Esophagus muscularis mucosa (tissue), 4 donors: ENCODE measurements around the gene CTIF. TPM values are rescaled to one million over a fixed set of nuclear protein-coding genes. Genes with fewer than 3 reads are reported as not detected.

ENCODE experiments used
- DNase-seq: peaks from one replicate; pipeline ENCODE4 v3.0.0-alpha.2; 2017; ENCODE audit errors: extremely low spot score
- H3K27ac ChIP-seq, 4 donors: fragments of 200-600 bp; sonication (generic); replicated peaks in 1 of 4; 1 replicate in 3 of 4; 2 replicates in 1 of 4; pipeline ENCODE4 v1.5.1; 2016 to 2019; ENCODE audit warnings: mild to moderate bottlenecking in 1 of 4
- H3K27me3 ChIP-seq, 4 donors: fragments of 200-600 bp; sonication (generic); one replicate each; pipeline versions ENCODE4 v1.5.1 to v1.6.0; 2016 to 2019
- H3K36me3 ChIP-seq, 4 donors: fragments of 200-600 bp; sonication (generic); one replicate each; pipeline ENCODE4 v1.5.1; 2016 to 2019
- H3K4me1 ChIP-seq, 4 donors: fragments of 200-600 bp; sonication (generic); one replicate each; pipeline ENCODE4 v1.5.1; 2016 to 2019
- H3K4me3 ChIP-seq, 4 donors: fragments of 200-600 bp; sonication (generic); 1 replicate in 2 of 4; 2 replicates in 2 of 4; pipeline ENCODE4 v1.5.1; 2016 to 2019; ENCODE audit warnings: mild to moderate bottlenecking in 4 of 4, moderate library complexity in 1 of 4
- H3K9me3 ChIP-seq, 4 donors: fragments of 200-600 bp; sonication (generic); 1 replicate in 3 of 4; 2 replicates in 1 of 4; pipeline ENCODE4 v1.5.1; 2016 to 2019
- EP300 ChIP-seq: sonication (generic); formaldehyde crosslinking; IDR thresholded peaks from one replicate; pipeline ENCODE4 v1.6.1; 2017; ENCODE audit warnings: antibody characterized with exemption
- POLR2A ChIP-seq: fragments of 450-650 bp; IDR thresholded peaks from one replicate; pipeline ENCODE4 v1.6.1; 2017; ENCODE audit warnings: antibody characterized with exemption, moderate library complexity, mild to moderate bottlenecking, low read depth
- POLR2AphosphoS5 ChIP-seq, 2 donors: sonication (generic); formaldehyde crosslinking; IDR thresholded peaks; one replicate each; pipeline ENCODE4 v1.6.1; 2017; ENCODE audit warnings: antibody characterized with exemption in 2 of 2
- WGBS: methylation state at CpG from one replicate; pipeline ENCODE4 v1.1.5; 2018; 5-methylcytosine and 5-hydroxymethylcytosine counted together
- intact Hi-C: fragments of 100-400 bp; cut with DNase I; formaldehyde crosslinking; loops from one replicate; pipeline ENCODE4 v1.15.1; 2023
- total RNA-seq, 4 donors: library from RNA; depleted of rRNA; stranded (reverse); fragments of >200 nt; gene quantifications; one replicate each; pipeline versions ENCODE4 v1.1.0 to v1.2.1, GENCODE V29; 2016
- TF ChIP-seq, protein P1 (sequence below), 3 experiments: fragments of 200-600 bp in 2 of 3; fragments of 450-650 bp in 1 of 3; sonication (generic) in 2 of 3; IDR thresholded peaks; one replicate each; pipeline ENCODE4 v1.5.1; 2017 to 2019; ENCODE audit warnings: antibody characterized with exemption in 3 of 3, mild to moderate bottlenecking in 2 of 3, moderate library complexity in 1 of 3

Gene CTIF
- total RNA-seq, 4 donors from 2014 or later, result 63.1 to 137 (median 87.7) TPM

DNA sequence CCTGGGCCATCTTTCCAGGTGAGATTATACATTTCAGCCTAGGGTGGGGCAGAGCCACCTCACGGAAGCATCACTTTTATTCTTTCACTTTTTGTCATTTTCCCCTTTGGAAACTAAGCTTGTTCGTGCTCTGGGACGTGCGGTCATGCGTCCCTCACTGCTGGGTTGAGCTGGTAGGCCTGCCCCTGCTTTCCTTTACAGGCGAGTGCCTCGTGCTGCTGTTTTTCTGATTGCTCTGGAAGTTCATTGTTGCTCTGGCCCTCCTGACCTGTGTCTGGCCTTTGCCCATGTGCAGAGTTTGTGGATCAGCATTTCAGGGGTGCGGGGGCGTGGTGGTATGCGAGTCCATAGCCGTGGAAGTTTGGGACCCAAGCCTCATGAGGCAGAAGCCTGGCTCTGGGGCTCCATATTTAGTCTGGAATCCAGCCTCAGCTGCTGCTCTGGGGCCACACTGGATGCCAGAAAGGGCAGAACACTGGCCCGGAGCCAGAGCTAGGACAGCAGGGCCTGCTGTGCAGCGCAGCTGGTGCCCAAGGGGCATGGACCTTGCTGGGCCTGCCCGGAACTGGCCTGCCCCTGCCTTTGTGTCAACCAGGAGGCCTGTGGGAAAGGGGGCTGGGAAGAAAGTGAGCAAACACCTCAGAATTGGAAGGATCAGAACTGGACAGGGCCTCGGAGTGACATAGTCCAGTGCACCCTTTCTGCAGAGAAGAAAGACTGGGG is 51.1 kb downstream of the CTIF start:
- intact Hi-C loops, result no loop called here
- H3K36me3 ChIP-seq, result no peaks in the 10 kb centered on the region
- WGBS, result 65% methylated on average over 15 of the region's 15 CpGs
- DNase-seq, result no peak
- no peaks in the 10 kb centered on the region for H3K9me3 ChIP-seq
- no peak overlapping the region for H3K4me3 ChIP-seq
- H3K27ac ChIP-seq, result peak overlapping the region; percentile 65 to 74 (median 70)
- H3K4me1 ChIP-seq, result peaks cover 39 to 62% (median 53%) of the 10 kb centered on the region in 4 donors
- H3K27me3 ChIP-seq, result no peaks in the 10 kb centered on the region
- TF ChIP-seq, protein P1, sequence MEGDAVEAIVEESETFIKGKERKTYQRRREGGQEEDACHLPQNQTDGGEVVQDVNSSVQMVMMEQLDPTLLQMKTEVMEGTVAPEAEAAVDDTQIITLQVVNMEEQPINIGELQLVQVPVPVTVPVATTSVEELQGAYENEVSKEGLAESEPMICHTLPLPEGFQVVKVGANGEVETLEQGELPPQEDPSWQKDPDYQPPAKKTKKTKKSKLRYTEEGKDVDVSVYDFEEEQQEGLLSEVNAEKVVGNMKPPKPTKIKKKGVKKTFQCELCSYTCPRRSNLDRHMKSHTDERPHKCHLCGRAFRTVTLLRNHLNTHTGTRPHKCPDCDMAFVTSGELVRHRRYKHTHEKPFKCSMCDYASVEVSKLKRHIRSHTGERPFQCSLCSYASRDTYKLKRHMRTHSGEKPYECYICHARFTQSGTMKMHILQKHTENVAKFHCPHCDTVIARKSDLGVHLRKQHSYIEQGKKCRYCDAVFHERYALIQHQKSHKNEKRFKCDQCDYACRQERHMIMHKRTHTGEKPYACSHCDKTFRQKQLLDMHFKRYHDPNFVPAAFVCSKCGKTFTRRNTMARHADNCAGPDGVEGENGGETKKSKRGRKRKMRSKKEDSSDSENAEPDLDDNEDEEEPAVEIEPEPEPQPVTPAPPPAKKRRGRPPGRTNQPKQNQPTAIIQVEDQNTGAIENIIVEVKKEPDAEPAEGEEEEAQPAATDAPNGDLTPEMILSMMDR (IDR thresholded peaks at IDR 0.05), result no peak
- no peak for TF ChIP-seq POLR2AphosphoS5 (IDR thresholded peaks at IDR 0.05)
- no peak for TF ChIP-seq POLR2A
- no peak for TF ChIP-seq EP300

DNA sequence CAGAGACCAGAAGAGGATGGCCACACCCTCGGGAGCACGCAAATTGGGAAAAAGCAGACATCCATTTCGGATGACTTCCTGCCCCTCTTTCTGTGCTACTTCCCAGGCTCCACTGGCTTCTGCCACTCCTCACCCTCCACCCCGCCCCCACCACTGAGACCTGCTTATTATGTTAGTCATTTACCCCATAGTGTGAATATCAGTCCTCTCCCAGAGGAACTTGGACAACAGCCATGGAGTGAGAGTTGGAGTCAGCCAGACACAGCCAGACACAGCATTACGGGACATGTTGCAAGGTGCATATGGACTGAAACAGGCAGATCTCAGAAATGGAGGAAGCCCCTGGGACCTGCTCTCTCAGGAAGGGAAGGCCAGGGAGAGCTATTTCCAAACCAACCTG is 51.8 kb downstream of the CTIF start:
- TF ChIP-seq, protein P1 (IDR thresholded peaks at IDR 0.05), result no peak
- TF ChIP-seq EP300, result no peak
- no peak for TF ChIP-seq POLR2A
- TF ChIP-seq POLR2AphosphoS5 (IDR thresholded peaks at IDR 0.05), result no peak
- intact Hi-C loops, result no loop called here
- Histone ChIP-seq H3K9me3 (no peaks in the 10 kb centered on the region), H3K4me1 (peaks cover 44 to 65% (median 51%) of the 10 kb centered on the region in 4 donors), H3K36me3 (peaks cover 0 to 7% (median 0%) of the 10 kb centered on the region in 4 donors), H3K27me3 (no peaks in the 10 kb centered on the region), H3K27ac (peak overlapping the region; percentile 65 to 74 (median 70)), H3K4me3 (no peak overlapping the region)
- DNase-seq, result no peak
- WGBS, result 76% methylated on average over 4 of the region's 5 CpGs

DNA sequence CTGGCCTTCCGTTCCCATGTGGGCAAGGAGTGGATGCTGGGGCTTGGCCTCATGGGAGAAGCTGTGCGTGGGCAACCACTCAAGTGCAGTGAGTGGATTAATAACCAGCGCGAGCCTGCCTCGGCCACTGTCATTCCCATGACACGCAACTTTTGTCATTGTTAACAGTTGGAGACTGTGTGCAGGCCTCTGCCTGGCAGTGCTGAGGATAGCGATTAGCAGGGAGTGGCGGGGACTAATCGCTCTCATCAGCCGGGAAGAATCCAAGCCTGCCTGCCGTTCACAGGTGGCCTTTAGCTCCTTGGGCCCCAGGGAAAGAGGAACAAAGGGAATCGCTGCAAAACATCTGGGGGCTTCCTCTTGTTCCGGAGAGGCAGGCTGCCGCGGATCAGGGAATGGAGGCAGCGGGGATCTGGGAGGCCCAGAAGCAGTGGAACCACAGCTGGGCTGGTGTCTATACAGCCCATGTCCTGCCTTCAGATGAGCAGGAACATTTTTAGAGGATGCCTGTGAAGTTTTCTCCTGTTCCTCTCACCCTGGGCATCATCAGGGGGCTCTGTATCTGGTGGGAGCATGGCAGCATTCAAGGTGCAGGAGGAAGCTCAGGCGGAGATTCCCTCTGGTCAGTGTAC is 53.8 kb downstream of the CTIF start:
- intact Hi-C loops, result no loop called here
- Histone ChIP-seq H3K4me3 (no peak overlapping the region), H3K27me3 (no peaks in the 10 kb centered on the region), H3K27ac (peak overlapping the region in 2 of 4 donors; percentile 22 to 39), H3K36me3 (peaks cover 0 to 7% (median 0%) of the 10 kb centered on the region in 4 donors), H3K4me1 (peaks cover 46 to 75% (median 58%) of the 10 kb centered on the region in 4 donors), H3K9me3 (no peaks in the 10 kb centered on the region)
- TF ChIP-seq POLR2AphosphoS5 (IDR thresholded peaks at IDR 0.05) (no peak), EP300 (no peak)
- TF ChIP-seq, protein P1 (IDR thresholded peaks at IDR 0.05), result no peak
- WGBS, result 93% methylated on average over 17 of the region's 17 CpGs
- no peak for DNase-seq

DNA sequence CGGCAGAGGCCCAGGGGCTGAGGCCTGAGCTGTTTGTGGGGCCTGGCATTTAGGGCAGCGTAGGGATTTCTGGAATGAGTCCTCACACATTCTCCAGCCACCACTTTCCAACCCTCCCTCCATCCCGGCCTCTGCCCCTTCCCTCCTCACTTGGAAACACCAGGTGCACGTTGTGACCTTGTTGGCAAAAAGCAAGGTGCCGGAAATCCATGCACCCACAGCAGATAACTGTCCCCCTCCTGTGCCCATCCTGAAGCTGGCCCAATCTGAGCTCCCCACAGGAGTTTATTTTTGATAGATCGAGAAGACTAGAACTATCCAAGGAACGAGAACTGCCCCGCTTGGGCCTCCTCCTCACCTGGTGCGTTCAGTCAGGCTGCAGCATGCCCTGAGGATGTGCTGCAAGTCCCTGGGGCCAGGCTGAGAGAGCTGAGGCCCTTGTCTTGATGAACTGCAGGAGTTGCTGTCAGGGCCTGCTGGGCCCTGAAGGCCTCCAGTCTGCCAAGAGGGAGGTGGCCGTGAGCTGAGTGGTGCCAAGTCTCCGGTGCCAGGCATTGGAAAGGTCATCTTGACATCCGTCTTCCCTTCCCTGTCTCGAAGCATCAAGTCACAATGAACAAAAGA is 55.8 kb downstream of the CTIF start:
- DNase-seq, result no peak
- H3K27me3 ChIP-seq, result no peaks in the 10 kb centered on the region
- H3K27ac ChIP-seq, result peak overlapping the region; percentile 27 to 69 (median 48)
- H3K4me1 ChIP-seq, result peaks cover 49 to 75% (median 52%) of the 10 kb centered on the region in 4 donors
- intact Hi-C loops, result no loop called here
- peak in 1 of 2 donors; percentile 20 for TF ChIP-seq POLR2AphosphoS5 (IDR thresholded peaks at IDR 0.05)
- TF ChIP-seq, protein P1 (IDR thresholded peaks at IDR 0.05), result no peak
- no peaks in the 10 kb centered on the region for H3K9me3 ChIP-seq
- H3K36me3 ChIP-seq, result peaks cover 0 to 7% (median 0%) of the 10 kb centered on the region in 4 donors
- WGBS, result 51% methylated on average over 11 of the region's 13 CpGs
- no peak overlapping the region for H3K4me3 ChIP-seq
